Measurements from ENCODE around the gene SMC3. TPM values are rescaled to one million over a fixed set of nuclear protein-coding genes. Genes with fewer than 3 reads are reported as not detected.

The SMC3 gene
- total and polyA plus RNA-seq, 2 of the 4 experiments (the other 2 are of a cell fraction) = 15.0 to 15.2 TPM

GRCh38 chr10:110533149-110533548 is 34.3 kb upstream of the SMC3 start:
- Histone ChIP-seq H2AK5ac (ENCODE audit: low read depth, low read length) (peak overlapping the region; percentile 23; the same call in 1 of the 2 replicates), H3K9ac (ENCODE audit: low read depth, low read length) (no peak overlapping the region), H3K14ac (replicated peaks; ENCODE audit: low read depth, low read length) (0 out of 2 replicates have a peak overlapping the region, but pooled peaks have one; percentile 25), H3K27ac (ENCODE audit: insufficient read depth, low read length) (no peak overlapping the region), H3K79me1 (ENCODE audit: low read depth in 1 of 2, low read length in 2 of 2) (peaks cover 0 to 15% of the 10 kb centered on the region in 2 experiments; a peak in 2 of 4 replicates), H2BK15ac (ENCODE audit: low read depth, low read length) (peak overlapping the region; percentile 81; the same call in 2 of the 3 replicates), H3K9me3 (ENCODE audit: control insufficient read depth, insufficient read depth, low read length) (no peaks in the 10 kb centered on the region), H4K20me1 (ENCODE audit: insufficient read depth, low read length) (no peaks in the 10 kb centered on the region), H3K36me3 (ENCODE audit: control insufficient read depth, insufficient read depth, low read length) (no peaks in the 10 kb centered on the region), H2BK120ac (ENCODE audit: low read depth, low read length) (peak overlapping the region; percentile 4; the same call in 1 of the 2 replicates), H3K4me1 (ENCODE audit: control insufficient read depth, insufficient read depth, low read length) (peaks cover 12% of the 10 kb centered on the region), H2AK9ac (replicated peaks; ENCODE audit: low read depth, low read length, poor library complexity) (no peak overlapping the region), H3K4me3 (ENCODE audit: insufficient read depth, low read depth, low read length) (no peak overlapping the region), H3K4me2 (ENCODE audit: low read depth, low read length) (no peak overlapping the region), H4K8ac (ENCODE audit: low read depth in 2 of 2, low read length in 2 of 2) (peak overlapping the region in 1 of 2 experiments; percentile 40; a peak in 1 of 4 replicates), H3K56ac (ENCODE audit: extremely low read depth, insufficient read depth, low read length) (no peak overlapping the region), H3K18ac (ENCODE audit: low read depth, low read length) (no peak overlapping the region), H2BK20ac (ENCODE audit: low read depth, low read length) (peak overlapping the region; percentile 2; the same call in 1 of the 2 replicates), H4K91ac (ENCODE audit: insufficient read depth, low read depth, low read length) (no peak overlapping the region; the same call in 1 of the 2 replicates), H2BK5ac (ENCODE audit: low read depth, low read length, poor library complexity, severe bottlenecking) (no peak overlapping the region), H3K4ac (ENCODE audit: low read depth, low read length) (peak overlapping the region; percentile 66; the same call in 1 of the 2 replicates), H3K27me3 (ENCODE audit: control insufficient read depth, insufficient read depth, low read length) (no peaks in the 10 kb centered on the region), H4K5ac (ENCODE audit: low read depth, low read length) (no peak overlapping the region), H3K9me1 (ENCODE audit: insufficient read depth, low read length) (peaks cover 26% of the 10 kb centered on the region), H2AFZ (replicated peaks; ENCODE audit: low read length, poor library complexity) (peak overlapping the region; percentile 78), H3K23ac (ENCODE audit: low read depth, low read length) (no peak overlapping the region)
- POLR2A ChIA-PET (ENCODE audit: unreplicated experiment) = no interaction called here
- intact Hi-C loops (cut with micrococcal nuclease) (no loop called here), in situ Hi-C loops (cut with MboI; ENCODE audit: low sequenced_read_pairs) (no loop called here), dilution Hi-C loops (cut with HindIII; ENCODE audit: low sequenced_read_pairs, unreplicated experiment) (no loop called here)
- ATAC-seq (ENCODE audit: low read depth) (no peak), DNase-seq (peak; percentile 20)
- CTCF ChIA-PET = interaction anchor here (0.6 kb wide), 1 partner anchor 178 kb away, joined by 4 read pairs; no protein-coding TSS in a partner anchor
- BruUV-seq (replicated peaks) = no TSS peak
- 14% methylated on average over 2 of the region's 3 CpGs; no CpG with 5 or more reads in 1 of the 2 experiments for WGBS, 2 experiments (ENCODE audit: extremely low coverage in 2 of 2, insufficient read length in 1 of 2)
- TF ChIP-seq FOS (IDR thresholded peaks at IDR 0.05; ENCODE audit: low read depth, low read length) (no peak), RFX5 (IDR thresholded peaks at IDR 0.05; ENCODE audit: low read depth, low read length) (no peak), POLR2A (IDR thresholded peaks at IDR 0.05; ENCODE audit: low read depth, low read length) (no peak), MAFK (IDR thresholded peaks at IDR 0.05; ENCODE audit: low read depth, low read length) (no peak), NFE2L2 (IDR thresholded peaks at IDR 0.05; ENCODE audit: low read depth, low read length) (no peak)
